HEK293 (cell line): ENCODE data around the gene ATMIN.

Source experiments
- FEZF1 ChIP-seq: fragments of 450-650 bp; formaldehyde crosslinking; IDR thresholded peaks from 2 replicates; pipeline ENCODE4 v1.5.1; 2016; ENCODE audit warnings: missing biosample characterization, missing genetic modification characterization
- GFI1B ChIP-seq: fragments of 450-650 bp; formaldehyde crosslinking; IDR thresholded peaks from 2 replicates; pipeline ENCODE4 v1.5.1; 2016; ENCODE audit warnings: missing biosample characterization, missing genetic modification characterization
- OVOL3 ChIP-seq: fragments of 450-650 bp; formaldehyde crosslinking; IDR thresholded peaks from 2 replicates; pipeline ENCODE4 v1.5.1; 2016; ENCODE audit warnings: missing biosample characterization, missing genetic modification characterization
- REPIN1 ChIP-seq: fragments of 450-650 bp; formaldehyde crosslinking; IDR thresholded peaks from 2 replicates; pipeline ENCODE4 v1.5.1; 2017; ENCODE audit warnings: missing biosample characterization, missing genetic modification characterization, low read depth
- SETDB1 ChIP-seq: IDR thresholded peaks from one replicate; pipeline ENCODE4 v1.6.1; 2017; ENCODE audit warnings: mild to moderate bottlenecking, low read length, moderate library complexity, mixed read lengths; ENCODE audit not compliant: insufficient read length
- SP2 ChIP-seq: fragments of 450-650 bp; formaldehyde crosslinking; IDR thresholded peaks from 2 replicates; pipeline ENCODE4 v1.5.1; 2016; ENCODE audit warnings: missing biosample characterization, missing genetic modification characterization
- YY1 ChIP-seq: fragments of 450-650 bp; formaldehyde crosslinking; IDR thresholded peaks from 2 replicates; pipeline ENCODE4 v1.5.1; 2018; ENCODE audit warnings: missing biosample characterization, missing genetic modification characterization
- YY2 ChIP-seq: fragments of 450-650 bp; formaldehyde crosslinking; IDR thresholded peaks from 2 replicates; pipeline ENCODE4 v1.5.1; 2016; ENCODE audit warnings: missing biosample characterization, missing genetic modification characterization
- ZBTB20 ChIP-seq: fragments of 450-650 bp; formaldehyde crosslinking; IDR thresholded peaks from 2 replicates; pipeline ENCODE4 v1.5.1; 2016; ENCODE audit warnings: missing biosample characterization, missing genetic modification characterization
- ZBTB7A ChIP-seq: fragments of 450-650 bp; formaldehyde crosslinking; IDR thresholded peaks from 2 replicates; pipeline ENCODE4 v1.5.1; 2016; ENCODE audit warnings: low read depth, missing biosample characterization, missing genetic modification characterization
- ZFHX2 ChIP-seq: fragments of 450-650 bp; formaldehyde crosslinking; conservative IDR thresholded peaks from 2 replicates; pipeline ENCODE4 v1.5.1; 2016; ENCODE audit warnings: missing biosample characterization, missing genetic modification characterization
- ZNF10 ChIP-seq: fragments of 450-650 bp; formaldehyde crosslinking; IDR thresholded peaks from 2 replicates; pipeline ENCODE4 v1.5.1; 2017; ENCODE audit warnings: missing biosample characterization, missing genetic modification characterization
- ZNF175 ChIP-seq: fragments of 450-650 bp; formaldehyde crosslinking; IDR thresholded peaks from 2 replicates; pipeline ENCODE4 v1.5.1; 2016; ENCODE audit warnings: missing biosample characterization, missing genetic modification characterization
- ZNF324 ChIP-seq: fragments of 450-650 bp; formaldehyde crosslinking; IDR thresholded peaks from 2 replicates; pipeline ENCODE4 v1.5.1; 2016; ENCODE audit warnings: missing biosample characterization, missing genetic modification characterization
- ZNF518A ChIP-seq: fragments of 450-650 bp; formaldehyde crosslinking; conservative IDR thresholded peaks from 2 replicates; pipeline ENCODE4 v1.5.1; 2016; ENCODE audit warnings: low read depth, missing biosample characterization, missing genetic modification characterization
- ZNF521 ChIP-seq: fragments of 450-650 bp; formaldehyde crosslinking; IDR thresholded peaks from 2 replicates; pipeline ENCODE4 v1.5.1; 2017; ENCODE audit warnings: missing biosample characterization, mild to moderate bottlenecking, missing genetic modification characterization
- ZNF76 ChIP-seq: fragments of 450-650 bp; formaldehyde crosslinking; IDR thresholded peaks from 2 replicates; pipeline ENCODE4; 2016; ENCODE audit warnings: low read depth, missing biosample characterization, missing genetic modification characterization, borderline replicate concordance
- ZNF843 ChIP-seq: fragments of 450-650 bp; formaldehyde crosslinking; IDR thresholded peaks from 2 replicates; pipeline ENCODE4 v1.5.1; 2016; ENCODE audit warnings: missing biosample characterization, missing genetic modification characterization
- ZSCAN18 ChIP-seq: fragments of 450-650 bp; formaldehyde crosslinking; IDR thresholded peaks from 2 replicates; pipeline ENCODE4 v1.5.1; 2016; ENCODE audit warnings: missing biosample characterization, missing genetic modification characterization
- TF ChIP-seq, protein P1 (sequence below): fragments of 450-650 bp; formaldehyde crosslinking; IDR thresholded peaks from 2 replicates; pipeline ENCODE4 v1.5.1; 2016; ENCODE audit warnings: missing biosample characterization, missing genetic modification characterization
- TF ChIP-seq, protein P2 (sequence below): fragments of 450-650 bp; formaldehyde crosslinking; IDR thresholded peaks from 2 replicates; pipeline ENCODE4 v1.5.1; 2016; ENCODE audit warnings: missing biosample characterization, missing genetic modification characterization
- TF ChIP-seq, protein P3 (sequence below): sonication (generic); formaldehyde crosslinking; IDR thresholded peaks from 2 replicates; pipeline ENCODE4 v1.8.1; 2022; ENCODE audit warnings: mild to moderate bottlenecking, moderate library complexity, missing genetic modification reagents
- TF ChIP-seq, protein P4 (sequence below): fragments of 450-650 bp; formaldehyde crosslinking; IDR thresholded peaks from 2 replicates; pipeline ENCODE4 v1.5.1; 2016; ENCODE audit warnings: missing biosample characterization, missing genetic modification characterization
- TF ChIP-seq, protein P5 (sequence below): fragments of 450-650 bp; formaldehyde crosslinking; IDR thresholded peaks from 2 replicates; pipeline ENCODE4 v1.5.1; 2016; ENCODE audit warnings: missing biosample characterization, missing genetic modification characterization

ATMIN gene

DNA sequence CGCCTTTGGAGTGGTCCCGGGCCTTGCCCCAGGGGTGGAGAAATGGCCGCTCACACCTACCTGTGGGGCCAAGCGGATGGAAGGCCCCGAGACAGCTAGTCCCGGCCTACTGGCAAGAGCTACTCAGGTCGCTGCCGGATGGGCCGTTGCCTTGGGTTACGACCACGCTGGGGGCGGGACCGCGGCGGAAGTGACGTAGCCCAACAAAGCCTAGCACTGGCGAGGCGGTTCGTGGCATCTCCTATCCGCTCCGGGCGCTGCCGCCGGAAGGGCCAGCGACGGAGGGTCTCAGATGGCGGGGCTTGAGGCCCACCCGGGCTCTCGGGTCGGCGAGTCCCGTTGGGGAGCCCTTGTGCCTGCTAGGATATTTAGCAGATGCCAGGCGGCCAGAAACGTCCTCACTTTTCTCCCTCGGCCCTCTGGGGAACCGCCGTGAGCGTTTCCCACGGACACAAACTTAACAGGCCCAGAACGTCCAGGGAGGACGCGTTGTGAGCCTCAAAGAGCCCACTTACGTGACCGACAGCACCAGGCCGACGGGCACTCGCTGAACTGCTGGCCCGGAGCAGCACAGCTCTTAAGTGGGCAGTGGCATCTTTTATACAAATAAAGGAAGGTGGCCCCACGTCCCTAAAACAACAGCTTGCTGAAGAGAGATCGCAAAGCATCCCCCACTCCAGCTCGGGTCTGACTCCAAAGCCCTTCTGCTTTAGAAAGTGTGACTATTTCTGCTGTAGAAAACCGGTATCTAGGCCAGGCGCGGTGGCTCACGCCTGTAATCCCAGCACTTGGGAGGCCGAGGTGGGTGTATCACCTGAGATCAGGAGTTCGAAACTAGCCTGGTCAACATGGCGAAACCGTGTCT, 41.7 kb downstream of the ATMIN start, which contains the start of gene C16orf46 (continued):
- TF ChIP-seq, protein P1, sequence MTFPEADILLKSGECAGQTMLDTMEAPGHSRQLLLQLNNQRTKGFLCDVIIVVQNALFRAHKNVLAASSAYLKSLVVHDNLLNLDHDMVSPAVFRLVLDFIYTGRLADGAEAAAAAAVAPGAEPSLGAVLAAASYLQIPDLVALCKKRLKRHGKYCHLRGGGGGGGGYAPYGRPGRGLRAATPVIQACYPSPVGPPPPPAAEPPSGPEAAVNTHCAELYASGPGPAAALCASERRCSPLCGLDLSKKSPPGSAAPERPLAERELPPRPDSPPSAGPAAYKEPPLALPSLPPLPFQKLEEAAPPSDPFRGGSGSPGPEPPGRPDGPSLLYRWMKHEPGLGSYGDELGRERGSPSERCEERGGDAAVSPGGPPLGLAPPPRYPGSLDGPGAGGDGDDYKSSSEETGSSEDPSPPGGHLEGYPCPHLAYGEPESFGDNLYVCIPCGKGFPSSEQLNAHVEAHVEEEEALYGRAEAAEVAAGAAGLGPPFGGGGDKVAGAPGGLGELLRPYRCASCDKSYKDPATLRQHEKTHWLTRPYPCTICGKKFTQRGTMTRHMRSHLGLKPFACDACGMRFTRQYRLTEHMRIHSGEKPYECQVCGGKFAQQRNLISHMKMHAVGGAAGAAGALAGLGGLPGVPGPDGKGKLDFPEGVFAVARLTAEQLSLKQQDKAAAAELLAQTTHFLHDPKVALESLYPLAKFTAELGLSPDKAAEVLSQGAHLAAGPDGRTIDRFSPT (tag by site-specific recombination), result no peak
- TF ChIP-seq, protein P2, sequence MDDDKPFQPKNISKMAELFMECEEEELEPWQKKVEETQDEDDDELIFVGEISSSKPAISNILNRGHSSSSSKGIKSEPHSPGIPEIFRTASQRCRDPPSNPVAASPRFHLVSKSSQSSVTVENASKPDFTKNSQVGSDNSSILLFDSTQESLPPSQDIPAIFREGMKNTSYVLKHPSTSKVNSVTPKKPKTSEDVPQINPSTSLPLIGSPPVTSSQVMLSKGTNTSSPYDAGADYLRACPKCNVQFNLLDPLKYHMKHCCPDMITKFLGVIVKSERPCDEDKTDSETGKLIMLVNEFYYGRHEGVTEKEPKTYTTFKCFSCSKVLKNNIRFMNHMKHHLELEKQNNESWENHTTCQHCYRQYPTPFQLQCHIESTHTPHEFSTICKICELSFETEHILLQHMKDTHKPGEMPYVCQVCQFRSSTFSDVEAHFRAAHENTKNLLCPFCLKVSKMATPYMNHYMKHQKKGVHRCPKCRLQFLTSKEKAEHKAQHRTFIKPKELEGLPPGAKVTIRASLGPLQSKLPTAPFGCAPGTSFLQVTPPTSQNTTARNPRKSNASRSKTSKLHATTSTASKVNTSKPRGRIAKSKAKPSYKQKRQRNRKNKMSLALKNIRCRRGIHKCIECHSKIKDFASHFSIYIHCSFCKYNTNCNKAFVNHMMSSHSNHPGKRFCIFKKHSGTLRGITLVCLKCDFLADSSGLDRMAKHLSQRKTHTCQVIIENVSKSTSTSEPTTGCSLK (tag by site-specific recombination), result no peak
- TF ChIP-seq ZNF324 (tag by site-specific recombination) (no peak), ZSCAN18 (tag by site-specific recombination) (no peak), ZNF843 (tag by site-specific recombination) (no peak), ZBTB7A (tag by site-specific recombination) (no peak), GFI1B (tag by site-specific recombination) (no peak), ZNF10 (tag by site-specific recombination) (no peak), FEZF1 (no peak), YY2 (no peak), YY1 (no peak; the same call in 1 of the 2 replicates), ZNF518A (tag by site-specific recombination) (peak; percentile 51; the same call in 1 of the 2 replicates), REPIN1 (tag by site-specific recombination) (no peak), ZNF521 (tag by site-specific recombination) (no peak), ZNF175 (no peak), ZFHX2 (tag by site-specific recombination) (0 out of 2 replicates have a peak, but pooled peaks have one; percentile 11), SP2 (tag by site-specific recombination) (peak; percentile 92), ZBTB20 (tag by site-specific recombination) (peak; percentile 77), ZNF76 (tag by site-specific recombination) (no peak), OVOL3 (tag by site-specific recombination) (0 out of 2 replicates have a peak, but pooled peaks have one; percentile 42), SETDB1 (no peak)
- TF ChIP-seq, protein P3, sequence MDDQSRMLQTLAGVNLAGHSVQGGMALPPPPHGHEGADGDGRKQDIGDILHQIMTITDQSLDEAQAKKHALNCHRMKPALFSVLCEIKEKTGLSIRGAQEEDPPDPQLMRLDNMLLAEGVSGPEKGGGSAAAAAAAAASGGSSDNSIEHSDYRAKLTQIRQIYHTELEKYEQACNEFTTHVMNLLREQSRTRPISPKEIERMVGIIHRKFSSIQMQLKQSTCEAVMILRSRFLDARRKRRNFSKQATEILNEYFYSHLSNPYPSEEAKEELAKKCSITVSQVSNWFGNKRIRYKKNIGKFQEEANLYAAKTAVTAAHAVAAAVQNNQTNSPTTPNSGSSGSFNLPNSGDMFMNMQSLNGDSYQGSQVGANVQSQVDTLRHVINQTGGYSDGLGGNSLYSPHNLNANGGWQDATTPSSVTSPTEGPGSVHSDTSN (CRISPR knock-in tag), result no peak
- TF ChIP-seq, protein P4, sequence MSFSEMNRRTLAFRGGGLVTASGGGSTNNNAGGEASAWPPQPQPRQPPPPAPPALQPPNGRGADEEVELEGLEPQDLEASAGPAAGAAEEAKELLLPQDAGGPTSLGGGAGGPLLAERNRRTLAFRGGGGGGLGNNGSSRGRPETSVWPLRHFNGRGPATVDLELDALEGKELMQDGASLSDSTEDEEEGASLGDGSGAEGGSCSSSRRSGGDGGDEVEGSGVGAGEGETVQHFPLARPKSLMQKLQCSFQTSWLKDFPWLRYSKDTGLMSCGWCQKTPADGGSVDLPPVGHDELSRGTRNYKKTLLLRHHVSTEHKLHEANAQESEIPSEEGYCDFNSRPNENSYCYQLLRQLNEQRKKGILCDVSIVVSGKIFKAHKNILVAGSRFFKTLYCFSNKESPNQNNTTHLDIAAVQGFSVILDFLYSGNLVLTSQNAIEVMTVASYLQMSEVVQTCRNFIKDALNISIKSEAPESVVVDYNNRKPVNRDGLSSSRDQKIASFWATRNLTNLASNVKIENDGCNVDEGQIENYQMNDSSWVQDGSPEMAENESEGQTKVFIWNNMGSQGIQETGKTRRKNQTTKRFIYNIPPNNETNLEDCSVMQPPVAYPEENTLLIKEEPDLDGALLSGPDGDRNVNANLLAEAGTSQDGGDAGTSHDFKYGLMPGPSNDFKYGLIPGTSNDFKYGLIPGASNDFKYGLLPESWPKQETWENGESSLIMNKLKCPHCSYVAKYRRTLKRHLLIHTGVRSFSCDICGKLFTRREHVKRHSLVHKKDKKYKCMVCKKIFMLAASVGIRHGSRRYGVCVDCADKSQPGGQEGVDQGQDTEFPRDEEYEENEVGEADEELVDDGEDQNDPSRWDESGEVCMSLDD, result no peak
- TF ChIP-seq, protein P5, sequence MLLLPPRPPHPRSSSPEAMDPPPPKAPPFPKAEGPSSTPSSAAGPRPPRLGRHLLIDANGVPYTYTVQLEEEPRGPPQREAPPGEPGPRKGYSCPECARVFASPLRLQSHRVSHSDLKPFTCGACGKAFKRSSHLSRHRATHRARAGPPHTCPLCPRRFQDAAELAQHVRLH (tag by site-specific recombination), result no peak
